ENCODE data around the gene MISP. TPM values are rescaled to one million over a fixed set of nuclear protein-coding genes. Genes with fewer than 3 reads are reported as not detected.

The MISP gene
- polyA plus RNA-seq, 1 of the 3 experiments (the other 2 are of a cell fraction), result 0.08 TPM

DNA sequence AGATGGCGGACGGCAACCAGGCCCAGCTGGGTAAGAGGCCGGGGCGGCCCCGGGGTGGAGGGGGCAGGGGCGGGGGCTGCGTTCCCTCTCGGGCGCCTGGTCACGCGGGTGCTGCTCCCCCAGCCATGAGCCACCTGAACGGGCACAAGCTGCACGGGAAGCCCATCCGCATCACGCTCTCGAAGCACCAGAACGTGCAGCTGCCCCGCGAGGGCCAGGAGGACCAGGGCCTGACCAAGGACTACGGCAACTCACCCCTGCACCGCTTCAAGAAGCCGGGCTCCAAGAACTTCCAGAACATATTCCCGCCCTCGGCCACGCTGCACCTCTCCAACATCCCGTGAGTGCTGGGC is 57.5 kb downstream of the MISP start:
- no peak for TF ChIP-seq EP300 (IDR thresholded peaks at IDR 0.05; ENCODE audit: borderline replicate concordance in 1 of 2, low read depth in 1 of 2, low read length in 1 of 2)
- TF ChIP-seq MXI1 (IDR thresholded peaks at IDR 0.05; ENCODE audit: low read depth, low read length), result no peak
- no peak for TF ChIP-seq ELF1 (IDR thresholded peaks at IDR 0.05)
- TF ChIP-seq, protein P1, sequence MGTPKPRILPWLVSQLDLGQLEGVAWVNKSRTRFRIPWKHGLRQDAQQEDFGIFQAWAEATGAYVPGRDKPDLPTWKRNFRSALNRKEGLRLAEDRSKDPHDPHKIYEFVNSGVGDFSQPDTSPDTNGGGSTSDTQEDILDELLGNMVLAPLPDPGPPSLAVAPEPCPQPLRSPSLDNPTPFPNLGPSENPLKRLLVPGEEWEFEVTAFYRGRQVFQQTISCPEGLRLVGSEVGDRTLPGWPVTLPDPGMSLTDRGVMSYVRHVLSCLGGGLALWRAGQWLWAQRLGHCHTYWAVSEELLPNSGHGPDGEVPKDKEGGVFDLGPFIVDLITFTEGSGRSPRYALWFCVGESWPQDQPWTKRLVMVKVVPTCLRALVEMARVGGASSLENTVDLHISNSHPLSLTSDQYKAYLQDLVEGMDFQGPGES (IDR thresholded peaks at IDR 0.05; ENCODE audit: low read depth, low read length), result no peak
- no peak for TF ChIP-seq MEF2A (IDR thresholded peaks at IDR 0.05; ENCODE audit: borderline replicate concordance, low read depth)
- no peak for TF ChIP-seq TCF12 (IDR thresholded peaks at IDR 0.05)
- TF ChIP-seq JUND (IDR thresholded peaks at IDR 0.05), result no peak
- no peak for TF ChIP-seq FOXJ3 (CRISPR knock-in tag; IDR thresholded peaks at IDR 0.05)
- no peak for TF ChIP-seq EZH2phosphoT487 (IDR thresholded peaks at IDR 0.05; ENCODE audit: borderline replicate concordance, low read depth)
- TF ChIP-seq, protein P2, sequence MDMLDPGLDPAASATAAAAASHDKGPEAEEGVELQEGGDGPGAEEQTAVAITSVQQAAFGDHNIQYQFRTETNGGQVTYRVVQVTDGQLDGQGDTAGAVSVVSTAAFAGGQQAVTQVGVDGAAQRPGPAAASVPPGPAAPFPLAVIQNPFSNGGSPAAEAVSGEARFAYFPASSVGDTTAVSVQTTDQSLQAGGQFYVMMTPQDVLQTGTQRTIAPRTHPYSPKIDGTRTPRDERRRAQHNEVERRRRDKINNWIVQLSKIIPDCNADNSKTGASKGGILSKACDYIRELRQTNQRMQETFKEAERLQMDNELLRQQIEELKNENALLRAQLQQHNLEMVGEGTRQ (IDR thresholded peaks at IDR 0.05; ENCODE audit: borderline replicate concordance, low read depth, low read length), result no peak
- TF ChIP-seq RXRA (IDR thresholded peaks at IDR 0.05; ENCODE audit: borderline replicate concordance, low read depth), result no peak
- TF ChIP-seq RFX5 (IDR thresholded peaks at IDR 0.05; ENCODE audit: low read length), result no peak
- no peak for TF ChIP-seq GABPA (IDR thresholded peaks at IDR 0.05; ENCODE audit: low read depth)
- TF ChIP-seq, protein P3, sequence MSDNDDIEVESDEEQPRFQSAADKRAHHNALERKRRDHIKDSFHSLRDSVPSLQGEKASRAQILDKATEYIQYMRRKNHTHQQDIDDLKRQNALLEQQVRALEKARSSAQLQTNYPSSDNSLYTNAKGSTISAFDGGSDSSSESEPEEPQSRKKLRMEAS (IDR thresholded peaks at IDR 0.05; ENCODE audit: low read depth), result no peak
- TF ChIP-seq CHD2 (IDR thresholded peaks at IDR 0.05; ENCODE audit: low read length, partially characterized antibody), result no peak
- TF ChIP-seq, protein P4, sequence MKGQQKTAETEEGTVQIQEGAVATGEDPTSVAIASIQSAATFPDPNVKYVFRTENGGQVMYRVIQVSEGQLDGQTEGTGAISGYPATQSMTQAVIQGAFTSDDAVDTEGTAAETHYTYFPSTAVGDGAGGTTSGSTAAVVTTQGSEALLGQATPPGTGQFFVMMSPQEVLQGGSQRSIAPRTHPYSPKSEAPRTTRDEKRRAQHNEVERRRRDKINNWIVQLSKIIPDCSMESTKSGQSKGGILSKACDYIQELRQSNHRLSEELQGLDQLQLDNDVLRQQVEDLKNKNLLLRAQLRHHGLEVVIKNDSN (IDR thresholded peaks at IDR 0.05; ENCODE audit: borderline replicate concordance, low read depth), result no peak
- TF ChIP-seq, protein P5, sequence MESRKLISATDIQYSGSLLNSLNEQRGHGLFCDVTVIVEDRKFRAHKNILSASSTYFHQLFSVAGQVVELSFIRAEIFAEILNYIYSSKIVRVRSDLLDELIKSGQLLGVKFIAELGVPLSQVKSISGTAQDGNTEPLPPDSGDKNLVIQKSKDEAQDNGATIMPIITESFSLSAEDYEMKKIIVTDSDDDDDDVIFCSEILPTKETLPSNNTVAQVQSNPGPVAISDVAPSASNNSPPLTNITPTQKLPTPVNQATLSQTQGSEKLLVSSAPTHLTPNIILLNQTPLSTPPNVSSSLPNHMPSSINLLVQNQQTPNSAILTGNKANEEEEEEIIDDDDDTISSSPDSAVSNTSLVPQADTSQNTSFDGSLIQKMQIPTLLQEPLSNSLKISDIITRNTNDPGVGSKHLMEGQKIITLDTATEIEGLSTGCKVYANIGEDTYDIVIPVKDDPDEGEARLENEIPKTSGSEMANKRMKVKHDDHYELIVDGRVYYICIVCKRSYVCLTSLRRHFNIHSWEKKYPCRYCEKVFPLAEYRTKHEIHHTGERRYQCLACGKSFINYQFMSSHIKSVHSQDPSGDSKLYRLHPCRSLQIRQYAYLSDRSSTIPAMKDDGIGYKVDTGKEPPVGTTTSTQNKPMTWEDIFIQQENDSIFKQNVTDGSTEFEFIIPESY (IDR thresholded peaks at IDR 0.05; ENCODE audit: borderline replicate concordance, low read depth), result no peak
- TF ChIP-seq RCOR1 (IDR thresholded peaks at IDR 0.05; ENCODE audit: low read length), result no peak
- no peak for TF ChIP-seq NFIC (IDR thresholded peaks at IDR 0.05; ENCODE audit: borderline replicate concordance)
- no peak overlapping the region for H3K9ac ChIP-seq
- ChIA-PET CTCF (no interaction called here), POLR2A (no interaction called here)
- no peaks in the 10 kb centered on the region for H3K4me1 ChIP-seq (ENCODE audit: control insufficient read depth in 1 of 2, insufficient read depth in 2 of 2, low read depth in 1 of 2, low read length in 1 of 2)
- peaks cover 88% of the 10 kb centered on the region for H4K20me1 ChIP-seq (ENCODE audit: insufficient read depth)
- H3K9me2 ChIP-seq, result no peaks in the 10 kb centered on the region
- H3K79me2 ChIP-seq (ENCODE audit: insufficient read depth), result peaks cover 65% of the 10 kb centered on the region
- DNase-seq, result no peak
- 97% methylated on average over 5 of the region's 26 CpGs for WGBS (ENCODE audit: low lambda C conversion rate)
- H3K27me3 ChIP-seq (ENCODE audit: insufficient read depth), result no peaks in the 10 kb centered on the region
- no peak overlapping the region for H2AFZ ChIP-seq (ENCODE audit: low read depth)
- no peaks in the 10 kb centered on the region for H3K9me3 ChIP-seq
- peaks cover 53 to 81% of the 10 kb centered on the region in 2 experiments for H3K36me3 ChIP-seq (replicated peaks in 1 of 2; ENCODE audit: control insufficient read depth in 1 of 2, insufficient read depth in 2 of 2, low read length in 1 of 2)
- H3K27ac ChIP-seq (ENCODE audit: low read depth in 2 of 2, low read length in 1 of 2), result no peak overlapping the region
- H3K4me2 ChIP-seq, result no peak overlapping the region
- no peak overlapping the region for H3K4me3 ChIP-seq (ENCODE audit: low read depth in 2 of 2, low read length in 1 of 2)
- peaks cover 34% of the 10 kb centered on the region for H3F3A ChIP-seq (replicated peaks; ENCODE audit: insufficient read depth)

Data from SK-N-SH (cell line).